ENCODE data around the gene COL16A1. TPM values are rescaled to one million over a fixed set of nuclear protein-coding genes. Genes with fewer than 3 reads are reported as not detected.

Gene COL16A1
- total RNA-seq, 1 experiment from 2014 or later, result 6.2 TPM

GRCh38 chr1:31678681-31679080 is 25.1 kb downstream of the COL16A1 start:
- Histone ChIP-seq H3K27me3 (ENCODE audit: insufficient read depth, low read length) (no peaks in the 10 kb centered on the region), H4K5ac (ENCODE audit: insufficient read length, low read depth, low read length) (no peak overlapping the region), H2BK12ac (ENCODE audit: insufficient read length, low read depth, low read length) (no peak overlapping the region), H2BK20ac (ENCODE audit: low read depth, low read length, poor library complexity, severe bottlenecking) (no peak overlapping the region), H3K14ac (ENCODE audit: insufficient read depth, low read length) (no peak overlapping the region), H2AFZ (ENCODE audit: low read length) (no peak overlapping the region), H3K9me3 (ENCODE audit: control insufficient read depth, low read depth, low read length) (no peaks in the 10 kb centered on the region), H2BK5ac (ENCODE audit: insufficient read length, low read length) (no peak overlapping the region), H3K4ac (ENCODE audit: low read depth, low read length) (no peak overlapping the region), H4K20me1 (ENCODE audit: control insufficient read depth, insufficient read depth, insufficient read length) (no peaks in the 10 kb centered on the region), H3T11ph (ENCODE audit: low read length) (no peak overlapping the region), H3K18ac (ENCODE audit: insufficient read length, low read depth, low read length) (no peak overlapping the region), H3K9ac (ENCODE audit: extremely low read depth, insufficient read length, low read length) (no peak overlapping the region), H2BK120ac (ENCODE audit: low read depth, low read length, poor library complexity, severe bottlenecking) (no peak overlapping the region), H3K79me2 (ENCODE audit: insufficient read depth, low read length) (no peaks in the 10 kb centered on the region), H3K4me2 (ENCODE audit: insufficient read depth, insufficient read length, low read length) (no peak overlapping the region), H3K27ac (ENCODE audit: insufficient read length, low read depth, low read length) (no peak overlapping the region), H3K56ac (ENCODE audit: insufficient read length, low read depth, low read length) (no peak overlapping the region), H2BK15ac (ENCODE audit: low read depth, low read length) (no peak overlapping the region), H2AK5ac (ENCODE audit: insufficient read length, low read length) (no peak overlapping the region), H3K79me1 (ENCODE audit: insufficient read depth, low read depth, low read length, poor library complexity, severe bottlenecking) (no peaks in the 10 kb centered on the region), H3K23ac (ENCODE audit: insufficient read length, low read depth, low read length) (no peak overlapping the region), H3K23me2 (ENCODE audit: insufficient read length, low read depth, low read length, poor library complexity, severe bottlenecking) (no peaks in the 10 kb centered on the region), H3K4me1 (ENCODE audit: insufficient read depth, low read length) (no peaks in the 10 kb centered on the region), H4K8ac (replicated peaks; ENCODE audit: insufficient read length, low read depth, low read length) (no peak overlapping the region), H4K91ac (ENCODE audit: insufficient read length, low read depth, low read length) (no peak overlapping the region)
- WGBS (ENCODE audit: extremely low coverage, insufficient read length, low lambda C conversion rate), result no CpG with 5 or more reads among the region's 4 CpGs
- no peak for TF ChIP-seq CTCF (conservative IDR thresholded peaks at IDR 0.05)
- H3K9me3 Mint-ChIP-seq, result no peaks in the 10 kb centered on the region; a peak in 1 of 5 replicates
- H3K4me1 Mint-ChIP-seq, result peaks cover 2 to 13% of the 10 kb centered on the region in 2 experiments; a peak in 3 of 4 replicates
- H3K4me3 Mint-ChIP-seq, result no peak overlapping the region
- no peaks in the 10 kb centered on the region for H3K36me3 Mint-ChIP-seq (ENCODE audit: insufficient read depth in 1 of 3, low read depth in 3 of 3)
- H3K27ac Mint-ChIP-seq, result no peak overlapping the region; a peak in 1 of 7 replicates
- H3K27me3 Mint-ChIP-seq (ENCODE audit: low read depth), result no peaks in the 10 kb centered on the region
- no peak for DNase-seq

Measured in H9 (cell line).